SU-DHL-6 (cell line): Measurements from ENCODE around the gene PALLD.

Source experiments
- H2AFZ ChIP-seq: fragments of 200-600 bp; sonication (generic); 2 replicates; pipeline ENCODE4 v1.6.1; 2014; ENCODE audit warnings: low read depth, mild to moderate bottlenecking, moderate library complexity, mixed read lengths, antibody characterized with exemption, low read length; ENCODE audit not compliant: severe bottlenecking
- H3F3A ChIP-seq: fragments of 200-600 bp; shearing (Covaris generic); 2 replicates; pipeline ENCODE4 v1.6.0; 2016; ENCODE audit warnings: antibody characterized with exemption, mild to moderate bottlenecking; ENCODE audit not compliant: insufficient read depth
- H3K27ac ChIP-seq: fragments of 200-600 bp; sonication (generic); 2 replicates; pipeline ENCODE4 v1.5.1; 2016; ENCODE audit warnings: low read depth, mild to moderate bottlenecking, low read length, moderate library complexity, mixed read lengths
- H3K27me3 ChIP-seq: fragments of 200-600 bp; sonication (generic), shearing (Covaris generic); 2 replicates; pipeline ENCODE4 v1.6.0; 2014; ENCODE audit warnings: mild to moderate bottlenecking, low read length
- H3K36me3 ChIP-seq: fragments of 200-600 bp; sonication (generic); 2 replicates; pipeline ENCODE4 v1.6.1; 2014; ENCODE audit warnings: mild to moderate bottlenecking, low read length, mixed read lengths
- H3K4me2 ChIP-seq: fragments of 300-600, 200-600 bp; shearing (Covaris generic), sonication (generic); 2 replicates; pipeline ENCODE4 v1.6.0; 2014; ENCODE audit warnings: low read length, low read depth, mild to moderate bottlenecking; ENCODE audit not compliant: poor library complexity, severe bottlenecking
- H3K4me3 ChIP-seq: fragments of 200-600 bp; sonication (generic); 2 replicates; pipeline ENCODE4 v1.5.1; 2014; ENCODE audit warnings: antibody characterized with exemption, low read length, mild to moderate bottlenecking, mixed read lengths; ENCODE audit not compliant: insufficient read depth, poor library complexity, severe bottlenecking
- H3K79me2 ChIP-seq: fragments of 200-600 bp; sonication (generic); 2 replicates; pipeline ENCODE4 v1.6.1; 2014; ENCODE audit warnings: mild to moderate bottlenecking, low read length, moderate library complexity; ENCODE audit not compliant: insufficient read depth
- H3K9ac ChIP-seq: fragments of 200-600 bp; sonication (generic); 2 replicates; pipeline ENCODE4 v1.7.0; 2014; ENCODE audit warnings: mild to moderate bottlenecking, low read length
- H3K9me2 ChIP-seq: fragments of 200-600 bp; sonication (generic); replicated peaks from 2 replicates; pipeline ENCODE4 v1.6.1; 2014; ENCODE audit warnings: low read length; ENCODE audit not compliant: insufficient read depth
- H3K9me3 ChIP-seq: fragments of 200-600 bp; sonication (generic); 2 replicates; pipeline ENCODE4 v1.6.1; 2014; ENCODE audit warnings: low read length, mixed read lengths; ENCODE audit not compliant: insufficient read depth
- H4K20me1 ChIP-seq: fragments of 200-600 bp; sonication (generic); 2 replicates; pipeline ENCODE4 v1.6.1; 2014; ENCODE audit warnings: low read depth, mild to moderate bottlenecking, antibody characterized with exemption, low read length, moderate library complexity, mixed read lengths
- EZH2phosphoT487 ChIP-seq: fragments of 200-600 bp; sonication (generic), shearing (Covaris generic); conservative IDR thresholded peaks from 2 replicates; pipeline ENCODE4 v1.6.1; 2018; ENCODE audit warnings: mild to moderate bottlenecking, antibody characterized with exemption, low read length, moderate library complexity, mixed read lengths
- TF ChIP-seq, protein P1 (sequence below): fragments of 200-600 bp; sonication (generic); IDR thresholded peaks from one replicate; pipeline ENCODE4 v1.5.1; 2017; ENCODE audit warnings: antibody characterized with exemption, mild to moderate bottlenecking, low read length, moderate library complexity; ENCODE audit not compliant: insufficient read depth, poor library complexity, severe bottlenecking

Gene PALLD

DNA sequence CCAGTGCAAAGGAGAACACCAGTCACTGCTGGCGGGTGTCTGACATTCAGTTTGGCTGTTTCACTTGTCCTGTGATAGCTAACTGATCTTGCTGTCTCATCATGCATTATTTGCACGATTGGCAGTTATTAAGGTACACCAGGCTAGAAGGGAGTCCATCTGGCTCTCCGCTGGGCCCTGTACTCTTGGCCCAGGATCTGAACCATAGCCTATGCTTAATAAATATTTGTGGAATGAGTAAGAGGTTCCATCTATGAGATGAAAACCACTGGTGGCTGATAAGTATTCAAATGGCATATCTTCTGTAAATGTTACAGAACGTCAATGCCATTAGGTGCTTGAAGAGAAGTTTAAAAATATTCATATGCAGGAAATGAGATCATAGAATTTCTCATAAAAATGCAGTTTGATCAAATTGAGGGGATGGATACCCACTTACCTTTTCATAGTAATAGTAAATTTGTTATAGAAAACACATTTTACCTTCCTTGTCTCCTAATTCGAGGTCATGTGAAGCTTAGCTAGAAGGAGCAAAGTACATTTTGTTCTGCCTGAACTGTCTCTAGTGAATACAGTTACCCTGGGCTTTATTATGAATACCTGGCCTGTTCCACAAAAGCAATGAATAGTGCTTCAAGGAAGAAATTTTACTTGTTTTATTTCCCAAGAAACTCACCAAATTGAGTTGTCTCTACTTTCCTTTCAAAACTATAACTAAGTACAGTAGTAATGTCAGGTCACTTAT, 299.7 kb downstream of the PALLD start:
- no peak overlapping the region for H2AFZ ChIP-seq
- H3K9me2 ChIP-seq = no peaks in the 10 kb centered on the region
- H3K27ac ChIP-seq = no peak overlapping the region
- no peaks in the 10 kb centered on the region for H4K20me1 ChIP-seq
- TF ChIP-seq EZH2phosphoT487 = no peak
- TF ChIP-seq, protein P1, sequence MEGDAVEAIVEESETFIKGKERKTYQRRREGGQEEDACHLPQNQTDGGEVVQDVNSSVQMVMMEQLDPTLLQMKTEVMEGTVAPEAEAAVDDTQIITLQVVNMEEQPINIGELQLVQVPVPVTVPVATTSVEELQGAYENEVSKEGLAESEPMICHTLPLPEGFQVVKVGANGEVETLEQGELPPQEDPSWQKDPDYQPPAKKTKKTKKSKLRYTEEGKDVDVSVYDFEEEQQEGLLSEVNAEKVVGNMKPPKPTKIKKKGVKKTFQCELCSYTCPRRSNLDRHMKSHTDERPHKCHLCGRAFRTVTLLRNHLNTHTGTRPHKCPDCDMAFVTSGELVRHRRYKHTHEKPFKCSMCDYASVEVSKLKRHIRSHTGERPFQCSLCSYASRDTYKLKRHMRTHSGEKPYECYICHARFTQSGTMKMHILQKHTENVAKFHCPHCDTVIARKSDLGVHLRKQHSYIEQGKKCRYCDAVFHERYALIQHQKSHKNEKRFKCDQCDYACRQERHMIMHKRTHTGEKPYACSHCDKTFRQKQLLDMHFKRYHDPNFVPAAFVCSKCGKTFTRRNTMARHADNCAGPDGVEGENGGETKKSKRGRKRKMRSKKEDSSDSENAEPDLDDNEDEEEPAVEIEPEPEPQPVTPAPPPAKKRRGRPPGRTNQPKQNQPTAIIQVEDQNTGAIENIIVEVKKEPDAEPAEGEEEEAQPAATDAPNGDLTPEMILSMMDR = no peak
- no peak overlapping the region for H3K4me3 ChIP-seq
- no peak overlapping the region for H3K4me2 ChIP-seq
- H3K9ac ChIP-seq = no peak overlapping the region
- no peaks in the 10 kb centered on the region for H3K36me3 ChIP-seq
- H3K79me2 ChIP-seq = no peaks in the 10 kb centered on the region
- no peaks in the 10 kb centered on the region for H3K27me3 ChIP-seq
- H3F3A ChIP-seq = no peaks in the 10 kb centered on the region
- H3K9me3 ChIP-seq = no peaks in the 10 kb centered on the region

- TF ChIP-seq, protein P1 = no peak
- no peak for TF ChIP-seq EZH2phosphoT487
- Histone ChIP-seq H3K36me3 (no peaks in the 10 kb centered on the region), H2AFZ (no peak overlapping the region), H3K27ac (no peak overlapping the region), H3K27me3 (no peaks in the 10 kb centered on the region), H3K79me2 (no peaks in the 10 kb centered on the region), H3K4me3 (no peak overlapping the region), H4K20me1 (no peaks in the 10 kb centered on the region), H3K9ac (no peak overlapping the region), H3F3A (no peaks in the 10 kb centered on the region), H3K4me2 (no peak overlapping the region), H3K9me2 (no peaks in the 10 kb centered on the region), H3K9me3 (no peaks in the 10 kb centered on the region)
These were observed 300.3 kb downstream of the PALLD start for GRCh38 chr4:168797194-168797593.

DNA sequence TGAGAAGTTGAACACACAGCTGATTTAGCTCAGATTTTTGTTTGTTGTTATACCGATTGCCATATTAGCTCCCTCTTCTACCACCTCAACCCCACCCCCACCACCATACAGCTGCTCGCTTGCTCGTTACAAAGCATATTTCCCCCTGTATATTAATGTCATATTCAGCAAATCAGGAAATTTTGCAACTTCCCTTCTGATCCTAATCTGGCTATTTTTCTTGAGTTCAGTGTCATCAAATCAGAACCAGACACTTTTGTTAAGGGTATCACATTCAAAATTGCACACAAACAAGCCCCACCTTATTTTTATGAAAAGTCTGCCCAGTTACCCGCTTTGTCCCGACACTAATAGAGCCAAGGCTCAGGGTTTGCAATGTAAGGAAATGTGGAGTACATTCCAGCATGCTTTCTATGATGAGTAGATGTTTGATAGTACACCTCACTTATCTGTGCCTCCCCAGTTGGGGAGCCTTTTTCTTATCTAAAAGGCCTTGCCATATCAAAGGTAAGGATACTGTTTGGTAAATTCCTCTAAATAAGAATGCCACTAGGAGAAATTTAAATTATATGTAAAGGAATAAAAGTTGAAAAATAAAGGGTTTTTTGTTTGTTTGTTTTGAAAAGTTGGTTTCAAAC, 301.0 kb downstream of the PALLD start:
- Histone ChIP-seq H3K9me2 (no peaks in the 10 kb centered on the region), H3K27me3 (no peaks in the 10 kb centered on the region), H4K20me1 (no peaks in the 10 kb centered on the region), H3K4me3 (no peak overlapping the region), H3K9me3 (no peaks in the 10 kb centered on the region), H3K27ac (no peak overlapping the region), H3K4me2 (no peak overlapping the region), H3K9ac (no peak overlapping the region), H2AFZ (no peak overlapping the region), H3K36me3 (no peaks in the 10 kb centered on the region), H3F3A (no peaks in the 10 kb centered on the region), H3K79me2 (no peaks in the 10 kb centered on the region)
- TF ChIP-seq EZH2phosphoT487 = no peak
- TF ChIP-seq, protein P1 = no peak
